GM18508 (cell line): ENCODE results near the gene MRPL55.

ENCODE experiments used
- ATAC-seq: cut with Tn5 transposase; IDR thresholded peaks from one replicate; pipeline ENCODE4 v1.9.1; 2021; ENCODE audit warnings: moderate number of reproducible peaks; ENCODE audit not compliant: insufficient read depth, unreplicated experiment

The MRPL55 gene

GRCh38 chr1:228148196-228148861 lies 39.2 kb upstream of the MRPL55 start:
- no peak for ATAC-seq

DNA sequence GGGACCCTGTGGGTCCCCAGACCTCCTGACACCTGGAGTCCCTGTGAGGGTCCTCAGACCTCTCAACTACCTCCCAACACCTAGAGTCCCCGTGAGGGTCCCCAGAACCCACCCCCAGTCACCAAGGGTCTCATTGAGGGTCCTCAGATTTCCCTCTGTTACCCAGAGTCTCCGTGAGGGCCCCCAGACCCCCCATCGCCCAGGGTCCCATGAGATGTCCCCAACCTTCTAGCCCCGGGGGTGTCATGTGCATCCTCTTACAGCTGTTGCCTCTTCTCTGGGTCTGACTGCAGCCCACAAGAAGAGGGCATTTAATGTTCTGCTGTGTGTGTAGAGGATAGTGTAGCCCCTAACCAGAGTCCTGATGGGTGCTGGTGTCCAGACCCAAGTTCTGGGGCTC lies 38.7 kb upstream of the MRPL55 start:
- ATAC-seq = no peak

GRCh38 chr1:228147151-228147693 lies 38.1 kb upstream of the MRPL55 start:
- no peak for ATAC-seq

GRCh38 chr1:228146417-228147150 lies 37.5 kb upstream of the MRPL55 start:
- no peak for ATAC-seq

GRCh38 chr1:228145463-228146416 lies 36.6 kb upstream of the MRPL55 start:
- no peak for ATAC-seq

- no peak for ATAC-seq
These were observed 35.9 kb upstream of the MRPL55 start for GRCh38 chr1:228144993-228145343.

- ATAC-seq = no peak
These were observed 35.3 kb upstream of the MRPL55 start for GRCh38 chr1:228144193-228144992.

DNA sequence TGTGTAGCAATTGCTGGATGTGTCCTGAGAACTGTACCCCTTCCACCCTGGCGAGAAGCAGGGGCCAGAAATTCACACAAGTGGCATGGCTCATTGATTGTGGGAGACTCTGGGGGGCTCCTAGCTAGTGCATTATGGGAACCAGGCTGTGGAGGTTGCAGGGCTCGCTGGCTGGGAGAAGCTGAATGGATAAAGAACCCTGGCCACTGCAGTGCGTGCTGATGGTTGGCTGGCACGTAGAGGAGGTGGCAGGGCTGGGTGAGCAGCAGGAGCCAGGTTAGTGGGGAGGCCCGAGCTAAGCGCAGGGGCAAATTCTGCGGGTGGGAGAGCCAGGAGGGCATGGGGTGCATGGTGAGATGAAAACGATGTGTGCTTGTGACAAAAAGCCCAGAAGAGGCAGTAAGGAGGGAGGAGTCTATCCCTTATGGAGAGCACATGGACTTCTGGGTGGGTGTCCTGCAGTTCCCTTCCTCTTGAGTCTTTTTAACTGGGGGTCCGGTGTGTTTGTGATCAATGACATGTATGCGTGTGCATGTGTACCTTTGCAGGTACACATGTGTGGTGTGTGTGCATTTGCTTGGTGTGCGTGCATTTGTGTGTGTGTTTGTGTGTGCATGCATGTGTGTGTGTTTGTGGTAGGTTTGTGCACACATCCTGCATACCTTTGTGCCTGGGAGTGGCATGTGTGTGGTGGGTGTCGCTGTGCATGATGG lies 34.5 kb upstream of the MRPL55 start:
- no peak for ATAC-seq

GRCh38 chr1:228142701-228143136 lies 33.6 kb upstream of the MRPL55 start:
- ATAC-seq = no peak

- ATAC-seq = no peak
These were observed 33.1 kb upstream of the MRPL55 start for GRCh38 chr1:228142155-228142691.

DNA sequence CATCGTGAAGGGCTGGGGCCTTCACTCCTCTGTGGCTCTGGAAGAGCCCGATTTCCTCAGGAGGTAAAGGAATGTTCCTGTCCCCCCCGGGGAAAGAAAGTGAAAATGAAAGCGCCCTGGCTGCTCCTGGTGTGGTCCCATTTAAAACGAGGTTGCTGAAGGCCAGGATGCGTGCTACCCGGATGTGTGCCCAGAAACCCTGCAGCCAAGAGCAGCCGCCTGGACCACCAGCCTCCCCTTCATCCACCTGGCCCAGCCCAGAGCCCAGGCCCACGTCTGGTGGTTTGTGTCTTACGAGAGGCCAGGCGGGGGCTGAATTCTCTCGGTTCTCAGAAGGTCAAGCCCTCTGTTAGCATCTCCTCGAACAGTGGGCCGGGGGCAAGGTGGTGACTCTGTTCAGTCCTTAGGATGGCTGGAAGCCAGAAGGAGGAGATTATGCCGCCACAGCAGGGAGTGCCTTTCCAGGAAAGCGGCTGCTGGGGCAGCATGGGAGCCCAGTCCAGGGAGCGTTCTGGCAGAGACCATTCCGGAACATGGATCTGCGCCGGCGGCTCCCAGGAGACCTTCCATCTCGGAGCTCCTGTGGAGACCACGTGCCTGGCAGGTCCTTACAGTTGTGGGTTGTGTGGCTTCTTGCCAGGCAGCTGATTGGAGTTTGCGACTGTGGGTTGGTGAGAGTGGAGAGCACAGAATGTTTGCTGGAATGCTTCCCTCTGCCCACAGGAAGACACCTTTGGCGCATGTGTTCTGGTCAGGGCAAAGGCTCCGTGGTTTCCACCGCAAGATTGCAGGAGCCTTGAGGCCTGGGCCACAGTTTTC lies 32.3 kb upstream of the MRPL55 start:
- ATAC-seq = no peak

- no peak for ATAC-seq
These were observed 31.7 kb upstream of the MRPL55 start for GRCh38 chr1:228140724-228141225.

DNA sequence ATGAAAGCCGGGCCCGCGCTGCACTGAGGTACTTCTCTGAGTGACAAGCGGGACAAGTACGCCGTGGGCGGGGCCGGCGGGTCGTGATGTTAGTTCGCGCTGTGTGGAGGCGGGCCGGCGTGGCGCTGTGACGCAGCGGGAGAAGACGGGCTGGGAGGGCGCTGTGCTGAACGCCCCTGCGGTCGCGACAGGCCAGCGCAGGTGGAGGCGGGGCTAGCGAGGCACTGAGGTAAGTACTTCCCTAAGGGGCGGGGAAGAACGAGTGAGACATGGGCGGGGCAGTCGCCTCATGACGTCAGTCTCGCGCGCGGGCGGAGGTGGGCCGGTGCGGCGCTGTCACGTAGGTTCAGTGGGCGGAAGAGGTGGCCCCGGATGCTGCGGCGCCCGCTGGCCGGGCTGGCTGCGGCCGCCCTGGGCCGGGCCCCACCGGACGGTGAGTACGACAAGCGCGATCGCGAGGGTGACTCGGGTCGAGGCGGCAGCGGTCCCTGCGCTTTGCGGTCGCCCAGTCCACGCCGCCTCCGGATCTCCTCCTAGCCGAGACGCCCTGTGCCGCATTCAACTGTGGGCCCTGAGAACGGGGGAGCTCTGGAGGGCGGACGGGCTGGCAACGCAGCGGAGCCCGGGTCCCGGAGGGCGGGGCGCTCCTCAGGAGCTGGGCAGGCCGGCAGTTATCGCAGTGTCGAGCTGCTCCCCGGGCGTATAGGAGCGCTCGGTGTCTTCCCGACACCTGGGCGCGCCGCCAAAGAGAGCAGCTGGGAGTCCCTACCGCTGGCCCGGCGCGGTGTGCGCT lies 31.0 kb upstream of the MRPL55 start, which contains the start of gene GUK1:
TSS of gene GUK1 (plus strand) at position 349 of the 793 bp plus-strand sequence. CDS start at position 373, 24 bp downstream.
- ATAC-seq = peak; percentile 81

- ATAC-seq = no peak
These were observed 30.4 kb upstream of the MRPL55 start for GRCh38 chr1:228139406-228139930.

- ATAC-seq = no peak
These were observed 27.8 kb upstream of the MRPL55 start for GRCh38 chr1:228136901-228137300.

GRCh38 chr1:228134591-228134990 lies 25.5 kb upstream of the MRPL55 start:
- no peak for ATAC-seq

DNA sequence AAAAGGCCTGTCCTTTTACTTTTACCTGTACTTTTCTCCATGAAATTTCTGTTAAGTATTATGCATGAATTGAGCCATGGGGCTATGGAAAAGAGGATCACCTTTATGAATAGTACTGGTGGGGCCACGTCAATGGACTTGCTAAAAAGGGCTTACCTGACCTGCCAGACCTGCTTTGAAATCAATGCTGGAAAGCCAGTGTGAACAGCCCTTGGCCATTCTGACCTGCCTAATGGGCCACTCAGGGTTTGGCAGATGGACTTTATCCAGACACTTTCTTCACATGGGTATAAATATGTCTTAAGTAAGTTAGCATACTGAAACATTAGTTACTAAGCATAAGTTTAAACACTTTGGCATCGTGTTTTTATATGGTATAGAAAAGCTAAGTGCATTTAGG lies 22.7 kb upstream of the MRPL55 start:
- no peak for ATAC-seq
